CD14-positive monocyte (primary cell): Measurements from ENCODE around the gene BAZ2B. TPM values are rescaled to one million over a fixed set of nuclear protein-coding genes. Genes with fewer than 3 reads are reported as not detected.

Experiments
- DNase-seq, 3 donors: peaks; one replicate each; pipeline ENCODE4 v3.0.0-alpha.2; 2011 to 2022
- H2AFZ ChIP-seq: 2 replicates; pipeline ENCODE4 v1.6.0; 2012; ENCODE audit warnings: mild to moderate bottlenecking, low read depth, low read length, inconsistent platforms; ENCODE audit not compliant: insufficient read depth, poor library complexity, severe bottlenecking
- H3K27ac ChIP-seq, 2 donors: 1 replicate in 1 of 2; 2 replicates in 1 of 2; pipeline ENCODE4 v1.5.1; 2012 to 2013; ENCODE audit warnings: low read length in 2 of 2, control low read depth in 1 of 2, inconsistent platforms in 1 of 2, low read depth in 1 of 2, mild to moderate bottlenecking in 1 of 2
- H3K27me3 ChIP-seq, 2 donors: one replicate each; pipeline versions ENCODE4 v1.6.0 to v1.6.1; 2011 to 2013; ENCODE audit warnings: low read length in 2 of 2; ENCODE audit not compliant: control insufficient read depth in 2 of 2, insufficient read depth in 2 of 2
- H3K36me3 ChIP-seq, 2 donors: replicated peaks in 1 of 2; 1 replicate in 1 of 2; 2 replicates in 1 of 2; pipeline versions ENCODE4 v1.5.1 to v1.6.1; 2012 to 2013; ENCODE audit warnings: low read length in 2 of 2, control low read depth in 1 of 2, inconsistent platforms in 1 of 2, mild to moderate bottlenecking in 1 of 2; ENCODE audit not compliant: insufficient read depth in 2 of 2, control insufficient read depth in 1 of 2
- H3K4me1 ChIP-seq, 2 donors: 1 replicate in 1 of 2; 2 replicates in 1 of 2; pipeline versions ENCODE4 v1.5.1 to v1.6.1; 2012 to 2013; ENCODE audit warnings: low read length in 2 of 2, control low read depth in 1 of 2, inconsistent platforms in 1 of 2, mild to moderate bottlenecking in 1 of 2, moderate library complexity in 1 of 2; ENCODE audit not compliant: insufficient read depth in 2 of 2, control insufficient read depth in 1 of 2
- H3K4me2 ChIP-seq: replicated peaks from 2 replicates; pipeline ENCODE3; 2012; ENCODE audit warnings: low read length, moderate library complexity, mild to moderate bottlenecking; ENCODE audit not compliant: poor library complexity, severe bottlenecking; ENCODE audit errors: extremely low read depth
- H3K4me3 ChIP-seq, 3 experiments: fragments of 200-600 bp in 1 of 3; sonication (generic) in 1 of 3; replicated peaks in 1 of 3; 1 replicate in 2 of 3; 2 replicates in 1 of 3; pipeline ENCODE4 v1.5.1; 2011 to 2013; ENCODE audit warnings: low read length in 3 of 3, mild to moderate bottlenecking in 3 of 3, control low read depth in 2 of 3, low read depth in 2 of 3, inconsistent platforms in 1 of 3, moderate library complexity in 1 of 3
- H3K79me2 ChIP-seq: 2 replicates; pipeline ENCODE4 v1.6.0; 2012; ENCODE audit warnings: mild to moderate bottlenecking, control low read depth, inconsistent platforms, low read length, moderate library complexity; ENCODE audit not compliant: insufficient read depth
- H3K9ac ChIP-seq: 2 replicates; pipeline ENCODE4 v1.6.0; 2017; ENCODE audit warnings: low read length, mild to moderate bottlenecking; ENCODE audit not compliant: insufficient read depth, poor library complexity, severe bottlenecking
- H3K9me3 ChIP-seq, 2 donors: replicated peaks in 1 of 2; 1 replicate in 1 of 2; 2 replicates in 1 of 2; pipeline versions ENCODE4 v1.5.1 to v1.6.1; 2012 to 2013; ENCODE audit warnings: low read length in 2 of 2, control low read depth in 1 of 2; ENCODE audit not compliant: control insufficient read depth in 1 of 2, insufficient read depth in 1 of 2
- H4K20me1 ChIP-seq: 2 replicates; pipeline ENCODE4 v1.6.0; 2012; ENCODE audit warnings: mild to moderate bottlenecking, low read length, control low read depth, moderate library complexity; ENCODE audit not compliant: insufficient read depth
- H3K27ac Mint-ChIP-seq, 7 donors: one replicate each; pipeline ENCODE4 v1.8.0; 2020; ENCODE audit warnings: mild to moderate bottlenecking in 7 of 7, mixed read lengths in 7 of 7, moderate library complexity in 6 of 7, inconsistent platforms in 2 of 7
- H3K27me3 Mint-ChIP-seq, 3 donors: one replicate each; pipeline ENCODE4 v1.8.0; 2021 to 2022; ENCODE audit warnings: low read depth in 3 of 3, mild to moderate bottlenecking in 3 of 3, mixed read lengths in 3 of 3, moderate library complexity in 3 of 3, inconsistent platforms in 1 of 3
- H3K36me3 Mint-ChIP-seq, 2 donors: one replicate each; pipeline ENCODE4 v1.8.0; 2020; ENCODE audit warnings: mixed read lengths in 2 of 2, inconsistent platforms in 1 of 2, mild to moderate bottlenecking in 1 of 2
- H3K4me1 Mint-ChIP-seq: one replicate; pipeline ENCODE4 v1.8.0; 2020; ENCODE audit warnings: mild to moderate bottlenecking, mixed read lengths
- H3K4me3 Mint-ChIP-seq, 2 donors: one replicate each; pipeline ENCODE4 v1.8.0; 2020; ENCODE audit warnings: mild to moderate bottlenecking in 2 of 2, mixed read lengths in 2 of 2, moderate library complexity in 1 of 2
- H3K9me3 Mint-ChIP-seq, 7 donors: one replicate each; pipeline ENCODE4 v1.8.0; 2020 to 2022; ENCODE audit warnings: mixed read lengths in 7 of 7, mild to moderate bottlenecking in 6 of 7, moderate library complexity in 6 of 7, inconsistent platforms in 2 of 7
- CTCF ChIP-seq: fragments of 200-600 bp; IDR thresholded peaks from one replicate; pipeline ENCODE4 v1.8.0; 2022; ENCODE audit warnings: antibody characterized with exemption, mild to moderate bottlenecking
- WGBS: methylation state at CpG from one replicate; pipeline ENCODE4 v1.1.5; 2013; ENCODE audit warnings: missing lambda C conversion rate; ENCODE audit not compliant: insufficient coverage; 5-methylcytosine and 5-hydroxymethylcytosine counted together
- intact Hi-C, 2 donors: fragments of 100-400 bp; cut with micrococcal nuclease; formaldehyde crosslinking; loops; one replicate each; pipeline versions ENCODE4 v1.15.0 to v1.15.1; 2023
- polyA plus RNA-seq, 3 donors: library from polyadenylated mRNA; depleted of rRNA in 1 of 3; unstranded in 2 of 3; stranded (reverse) in 1 of 3; fragments of 300-500 nt in 2 of 3; fragments of >200 nt in 1 of 3; fragmentation: Illumina TruSeq in 2 of 3; gene quantifications; 1 replicate in 2 of 3; 2 replicates in 1 of 3; pipeline ENCODE4 v1.2.3, GENCODE V29; 2012 to 2021

BAZ2B gene
- polyA plus RNA-seq, 3 donors = 12.9 to 34.2 (median 31.6) TPM

- Histone ChIP-seq H3K27ac (no peak overlapping the region), H3K9ac (no peak overlapping the region), H3K36me3 (peaks cover 52 to 91% of the 10 kb centered on the region in 2 donors), H3K79me2 (peaks cover 3% of the 10 kb centered on the region), H3K4me1 (peaks cover 0 to 9% of the 10 kb centered on the region in 2 donors), H3K9me3 (no peaks in the 10 kb centered on the region), H3K4me3 (no peak overlapping the region), H4K20me1 (no peaks in the 10 kb centered on the region), H3K4me2 (no peak overlapping the region), H2AFZ (no peak overlapping the region), H3K27me3 (no peaks in the 10 kb centered on the region)
- Mint-ChIP-seq H3K4me1 (peaks cover 12% of the 10 kb centered on the region), H3K36me3 (peaks cover 72 to 80% of the 10 kb centered on the region in 2 donors), H3K27me3 (peaks cover 0 to 2% (median 0%) of the 10 kb centered on the region in 3 donors), H3K9me3 (peaks cover 0 to 5% (median 4%) of the 10 kb centered on the region in 7 donors), H3K27ac (peak overlapping the region in 2 of 7 donors; percentile 37 to 41), H3K4me3 (no peak overlapping the region)
- DNase-seq = no peak
- TF ChIP-seq CTCF = no peak
- 89% methylated on average over 2 of the region's 3 CpGs for WGBS
- intact Hi-C loops = no loop called here
These were observed 249.8 kb downstream of the BAZ2B start for GRCh38 chr2:159366538-159366937.

- Histone ChIP-seq H3K36me3 (peaks cover 34 to 62% of the 10 kb centered on the region in 2 donors), H3K79me2 (peaks cover 5% of the 10 kb centered on the region), H3K4me3 (no peak overlapping the region), H3K27me3 (no peaks in the 10 kb centered on the region), H3K4me1 (peaks cover 0 to 9% of the 10 kb centered on the region in 2 donors), H3K9ac (no peak overlapping the region), H3K27ac (peak overlapping the region in 1 of 2 donors; percentile 71), H2AFZ (no peak overlapping the region), H3K4me2 (no peak overlapping the region), H3K9me3 (no peaks in the 10 kb centered on the region), H4K20me1 (peaks cover 8% of the 10 kb centered on the region)
- Mint-ChIP-seq H3K27me3 (no peaks in the 10 kb centered on the region), H3K4me1 (peaks cover 17% of the 10 kb centered on the region), H3K9me3 (peaks cover 0 to 6% (median 4%) of the 10 kb centered on the region in 7 donors), H3K36me3 (peaks cover 64% of the 10 kb centered on the region in 2 donors), H3K27ac (peak overlapping the region; percentile 71 to 97 (median 80)), H3K4me3 (peak overlapping the region in 1 of 2 donors; percentile 62)
- no CpG with 5 or more reads among the region's 2 CpGs for WGBS
- intact Hi-C loops = no loop called here
- peak; percentile 56 to 100 (median 59) for DNase-seq
- TF ChIP-seq CTCF = no peak
These were observed 253.5 kb downstream of the BAZ2B start for GRCh38 chr2:159362816-159363251.
